HCT116 (cell line): Measurements from ENCODE around the gene SLC30A7.

Experiments used
- EGR1 ChIP-seq: IDR thresholded peaks from 2 replicates; pipeline ENCODE4 v1.6.1; 2012; ENCODE audit warnings: low read depth
- EZH2 ChIP-seq: fragments of 200-600 bp; sonication (generic); IDR thresholded peaks from 2 replicates; pipeline ENCODE4 v1.6.1; 2017; ENCODE audit warnings: antibody characterized with exemption, mixed run types
- TF ChIP-seq, protein P1 (sequence below), 3 experiments: fragments of 200-600 bp in 1 of 3; sonication (generic) in 1 of 3; IDR thresholded peaks in 2 of 3; conservative IDR thresholded peaks in 1 of 3; 2 replicates each; pipeline ENCODE4 v1.5.1; 2012 to 2017; ENCODE audit warnings: low read depth in 2 of 3, low read length in 2 of 3, antibody characterized with exemption in 1 of 3, borderline replicate concordance in 1 of 3, control low read depth in 1 of 3, mild to moderate bottlenecking in 1 of 3, mixed read lengths in 1 of 3, mixed run types in 1 of 3, moderate library complexity in 1 of 3; ENCODE audit not compliant: insufficient read depth in 1 of 3

DNA sequence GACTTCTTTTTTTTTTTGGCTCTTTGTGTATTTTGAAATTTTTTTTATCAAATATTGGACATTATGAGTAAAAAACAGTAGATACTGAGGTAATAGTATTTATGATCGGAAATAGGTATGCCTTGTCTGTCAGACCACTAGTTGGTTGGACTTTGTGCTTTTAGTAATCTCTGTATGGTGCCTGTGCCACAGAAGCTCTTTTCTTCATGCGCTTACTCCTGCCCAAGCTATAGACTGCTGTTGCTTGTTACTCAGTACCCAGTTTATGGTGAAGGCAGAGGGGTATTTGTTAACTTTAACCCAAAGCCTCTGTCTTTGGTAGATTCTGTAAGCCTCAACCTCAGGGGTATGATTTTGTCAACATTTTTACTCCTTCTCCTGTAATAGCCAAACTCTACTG is 8.6 kb downstream of the SLC30A7 start:
- TF ChIP-seq, protein P1, sequence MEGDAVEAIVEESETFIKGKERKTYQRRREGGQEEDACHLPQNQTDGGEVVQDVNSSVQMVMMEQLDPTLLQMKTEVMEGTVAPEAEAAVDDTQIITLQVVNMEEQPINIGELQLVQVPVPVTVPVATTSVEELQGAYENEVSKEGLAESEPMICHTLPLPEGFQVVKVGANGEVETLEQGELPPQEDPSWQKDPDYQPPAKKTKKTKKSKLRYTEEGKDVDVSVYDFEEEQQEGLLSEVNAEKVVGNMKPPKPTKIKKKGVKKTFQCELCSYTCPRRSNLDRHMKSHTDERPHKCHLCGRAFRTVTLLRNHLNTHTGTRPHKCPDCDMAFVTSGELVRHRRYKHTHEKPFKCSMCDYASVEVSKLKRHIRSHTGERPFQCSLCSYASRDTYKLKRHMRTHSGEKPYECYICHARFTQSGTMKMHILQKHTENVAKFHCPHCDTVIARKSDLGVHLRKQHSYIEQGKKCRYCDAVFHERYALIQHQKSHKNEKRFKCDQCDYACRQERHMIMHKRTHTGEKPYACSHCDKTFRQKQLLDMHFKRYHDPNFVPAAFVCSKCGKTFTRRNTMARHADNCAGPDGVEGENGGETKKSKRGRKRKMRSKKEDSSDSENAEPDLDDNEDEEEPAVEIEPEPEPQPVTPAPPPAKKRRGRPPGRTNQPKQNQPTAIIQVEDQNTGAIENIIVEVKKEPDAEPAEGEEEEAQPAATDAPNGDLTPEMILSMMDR (IDR thresholded peaks at IDR 0.05 in 2 of 3, conservative IDR thresholded peaks at IDR 0.05 in 1 of 3; ENCODE audit: borderline replicate concordance in 1 of 3, insufficient read depth in 1 of 3, low read depth in 2 of 3, low read length in 2 of 3): no peak
- no peak for TF ChIP-seq EZH2
- TF ChIP-seq EGR1: no peak
